HFF-Myc (cell line): ENCODE measurements around the gene TXNRD2.
A peak's percentile ranks its signal among the peaks of the same experiment; 100 is the strongest.

Experiments used
- DNase-seq: peaks from one replicate; pipeline ENCODE4 v3.0.0-alpha.2; 2011; ENCODE audit warnings: low read depth; ENCODE audit errors: extremely low read depth
- H3K4me3 ChIP-seq: replicated peaks from 2 replicates; pipeline ENCODE4 v1.5.1; 2011; ENCODE audit warnings: low read depth, mild to moderate bottlenecking, control low read depth, low read length
- TF ChIP-seq, protein P1 (sequence below): IDR thresholded peaks from 2 replicates; pipeline ENCODE4 v1.5.1; 2012; ENCODE audit warnings: mild to moderate bottlenecking, low read depth, low read length, control low read depth; ENCODE audit errors: missing control alignments

Gene TXNRD2

DNA sequence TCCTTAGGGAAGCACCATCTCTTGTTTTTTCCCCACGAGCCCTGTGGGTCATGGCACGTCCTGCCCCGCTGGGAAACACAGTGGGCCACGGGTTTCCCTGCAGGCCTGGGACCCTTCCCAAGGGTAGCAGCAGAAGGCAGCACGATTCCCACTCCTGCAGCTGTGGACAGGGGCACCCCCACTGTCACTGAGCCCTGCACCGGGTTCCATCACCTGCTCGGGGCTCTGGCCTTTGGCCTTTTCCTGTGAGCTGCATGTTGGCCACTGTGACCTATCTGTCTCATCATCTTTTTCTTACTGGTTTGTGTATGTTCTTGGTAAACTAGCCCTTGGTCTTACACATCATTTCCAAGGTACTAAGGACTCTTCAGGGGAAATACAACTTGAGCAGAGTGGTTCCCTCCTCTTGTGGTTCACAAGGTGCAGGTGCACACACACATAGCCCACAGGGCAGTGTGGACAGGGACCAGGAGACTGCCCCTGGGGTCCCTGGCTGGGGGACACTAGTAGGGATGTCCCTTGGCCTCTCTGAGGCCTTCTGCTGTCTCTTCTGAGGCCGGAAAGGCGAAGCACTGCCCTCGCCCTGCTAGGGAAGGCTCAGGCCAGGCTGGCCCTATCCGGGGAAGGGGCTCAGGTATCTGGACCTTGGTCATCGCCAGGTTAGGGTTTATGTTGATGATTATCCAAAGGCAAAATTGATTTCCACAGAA is 19.0 kb upstream of the TXNRD2 start:
- TF ChIP-seq, protein P1, sequence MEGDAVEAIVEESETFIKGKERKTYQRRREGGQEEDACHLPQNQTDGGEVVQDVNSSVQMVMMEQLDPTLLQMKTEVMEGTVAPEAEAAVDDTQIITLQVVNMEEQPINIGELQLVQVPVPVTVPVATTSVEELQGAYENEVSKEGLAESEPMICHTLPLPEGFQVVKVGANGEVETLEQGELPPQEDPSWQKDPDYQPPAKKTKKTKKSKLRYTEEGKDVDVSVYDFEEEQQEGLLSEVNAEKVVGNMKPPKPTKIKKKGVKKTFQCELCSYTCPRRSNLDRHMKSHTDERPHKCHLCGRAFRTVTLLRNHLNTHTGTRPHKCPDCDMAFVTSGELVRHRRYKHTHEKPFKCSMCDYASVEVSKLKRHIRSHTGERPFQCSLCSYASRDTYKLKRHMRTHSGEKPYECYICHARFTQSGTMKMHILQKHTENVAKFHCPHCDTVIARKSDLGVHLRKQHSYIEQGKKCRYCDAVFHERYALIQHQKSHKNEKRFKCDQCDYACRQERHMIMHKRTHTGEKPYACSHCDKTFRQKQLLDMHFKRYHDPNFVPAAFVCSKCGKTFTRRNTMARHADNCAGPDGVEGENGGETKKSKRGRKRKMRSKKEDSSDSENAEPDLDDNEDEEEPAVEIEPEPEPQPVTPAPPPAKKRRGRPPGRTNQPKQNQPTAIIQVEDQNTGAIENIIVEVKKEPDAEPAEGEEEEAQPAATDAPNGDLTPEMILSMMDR: no peak
- no peak overlapping the region for H3K4me3 ChIP-seq
- DNase-seq: no peak

DNA sequence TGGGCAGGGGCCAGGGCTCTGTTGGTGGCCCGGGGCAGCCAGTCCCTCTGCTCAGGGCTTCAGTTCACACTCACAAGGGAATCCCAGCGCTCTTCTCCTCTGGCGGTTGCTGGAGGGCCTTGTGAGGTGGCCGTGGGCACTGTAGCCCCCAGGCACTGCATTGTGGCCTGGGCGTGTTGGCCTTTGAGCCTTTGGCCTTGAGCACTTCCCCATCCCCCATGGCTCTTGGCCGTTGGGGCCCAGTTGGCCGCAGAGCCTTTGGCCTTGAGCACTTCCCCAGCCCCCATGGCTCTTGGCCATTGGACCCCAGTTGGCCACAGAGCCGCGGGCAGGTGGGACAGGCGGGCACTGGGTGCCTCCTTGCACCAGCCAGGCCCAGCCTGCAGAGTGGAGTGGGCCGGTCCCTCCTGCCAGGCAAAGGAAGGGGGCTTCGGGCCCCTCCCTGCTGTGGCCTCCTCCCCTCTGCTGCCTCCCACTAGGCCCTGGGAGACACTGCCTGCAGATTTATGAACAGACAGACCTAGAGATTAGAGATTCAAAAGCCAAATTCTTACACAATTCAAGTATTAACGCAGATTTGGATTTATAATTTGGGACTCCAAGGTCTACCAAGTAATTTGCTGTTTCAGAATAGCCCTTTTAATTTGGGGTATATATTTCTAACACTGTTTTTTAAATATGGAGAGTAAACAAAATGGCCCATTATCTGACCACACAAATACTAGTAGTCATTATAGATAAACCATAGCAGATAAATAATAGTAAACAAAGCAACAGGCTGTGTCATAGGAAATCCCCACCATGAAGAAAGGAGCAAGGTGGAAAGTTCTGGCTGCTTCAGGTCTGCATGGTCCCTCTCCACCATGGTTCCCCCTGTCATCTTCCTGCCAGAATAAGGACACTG is 18.2 kb upstream of the TXNRD2 start:
- DNase-seq: no peak
- TF ChIP-seq, protein P1: no peak
- H3K4me3 ChIP-seq: no peak overlapping the region

DNA sequence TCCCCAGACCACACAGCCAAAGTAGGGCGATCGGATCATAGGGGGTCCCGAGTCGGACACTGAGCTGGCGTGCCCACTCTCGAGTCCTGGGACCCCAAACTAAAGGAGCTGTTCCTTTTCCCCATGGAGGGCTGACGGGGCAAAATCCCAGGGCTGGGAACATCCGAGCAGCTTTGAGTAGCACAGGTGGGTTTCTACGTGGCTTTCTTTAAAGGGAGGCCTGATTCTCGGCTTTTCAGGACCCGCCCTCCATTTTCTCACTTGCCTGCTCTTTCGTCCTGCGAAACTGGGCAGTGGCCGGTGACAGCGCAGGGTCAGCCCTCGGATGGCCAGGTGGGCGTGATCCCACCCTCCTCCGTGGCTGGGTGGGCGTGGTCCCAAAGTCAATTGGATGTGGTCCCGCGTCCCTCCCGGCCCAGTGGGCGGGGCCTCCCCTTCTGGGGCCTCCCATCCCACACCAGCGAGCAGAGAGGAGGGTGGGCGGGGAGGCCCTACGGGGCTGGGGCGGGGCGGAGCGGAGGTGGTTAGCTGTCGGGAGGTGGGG is 17.5 kb upstream of the TXNRD2 start:
- no peak overlapping the region for H3K4me3 ChIP-seq
- DNase-seq: no peak
- TF ChIP-seq, protein P1: no peak

DNA sequence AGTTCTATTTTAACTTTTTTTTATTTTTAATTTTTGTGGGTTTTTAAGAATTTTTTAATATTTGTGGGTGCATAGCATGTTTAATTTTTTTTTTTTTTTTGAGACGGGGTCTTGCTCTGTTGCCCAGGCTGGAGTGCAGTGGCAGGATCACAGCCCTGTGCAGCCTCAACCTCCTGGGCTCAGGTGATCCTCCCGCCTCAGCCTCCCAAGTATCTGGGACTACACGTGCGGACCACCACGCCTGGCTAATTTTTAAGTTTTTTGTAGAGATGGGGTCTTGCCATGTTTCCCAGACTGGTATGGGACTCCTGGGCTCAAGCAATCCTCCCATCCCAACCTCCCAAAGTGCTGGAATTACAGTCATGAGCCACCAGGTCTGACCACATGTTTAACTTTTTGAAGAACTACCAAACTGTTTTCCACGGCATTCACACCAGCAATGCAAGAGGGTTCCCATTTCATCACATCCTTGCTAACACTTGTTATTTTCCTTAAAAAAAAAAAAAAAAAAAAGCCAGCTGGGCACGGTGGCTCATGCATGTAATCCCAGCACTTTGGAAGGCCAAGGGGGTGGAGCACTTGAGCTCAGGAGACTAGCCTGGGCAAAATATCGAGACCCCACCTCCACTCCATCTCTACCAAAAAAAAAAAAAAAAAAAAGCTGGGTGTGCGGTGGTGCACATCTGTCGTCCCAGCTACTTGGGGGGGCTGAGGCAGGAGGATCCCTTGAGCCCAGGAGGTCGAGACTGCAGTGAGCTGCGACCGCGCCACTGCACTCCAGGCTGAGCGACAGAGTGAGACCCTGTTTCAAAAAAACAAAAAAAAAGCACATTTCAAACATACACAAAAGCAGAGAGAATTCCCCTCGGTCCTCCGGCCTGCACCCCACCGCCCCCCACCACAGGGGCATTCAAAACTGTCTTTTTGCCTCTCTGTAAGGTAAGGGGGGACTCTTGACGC is 16.7 kb upstream of the TXNRD2 start:
- H3K4me3 ChIP-seq: no peak overlapping the region
- TF ChIP-seq, protein P1: no peak
- no peak for DNase-seq

DNA sequence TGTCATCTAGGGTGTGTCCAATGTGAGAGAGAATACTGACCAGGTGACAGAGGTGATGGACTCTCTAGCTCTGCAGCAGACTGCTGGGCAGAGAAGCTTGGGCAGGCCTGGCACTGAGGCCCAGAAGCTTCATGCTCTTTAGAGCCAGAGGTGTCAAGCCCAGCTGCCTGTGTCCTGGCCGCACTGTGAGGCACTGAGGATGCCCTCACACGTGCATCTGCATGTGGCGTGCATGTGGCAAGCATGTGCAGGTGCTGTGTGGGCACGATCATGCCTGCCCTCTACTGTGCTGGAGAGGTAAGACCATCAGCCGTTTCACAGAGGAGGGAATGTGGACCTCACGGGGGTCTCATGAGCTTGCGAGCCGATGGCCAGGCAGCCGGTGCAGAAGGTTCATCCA is 15.8 kb upstream of the TXNRD2 start:
- TF ChIP-seq, protein P1: peak; percentile 12
- no peak for DNase-seq
- H3K4me3 ChIP-seq: no peak overlapping the region

DNA sequence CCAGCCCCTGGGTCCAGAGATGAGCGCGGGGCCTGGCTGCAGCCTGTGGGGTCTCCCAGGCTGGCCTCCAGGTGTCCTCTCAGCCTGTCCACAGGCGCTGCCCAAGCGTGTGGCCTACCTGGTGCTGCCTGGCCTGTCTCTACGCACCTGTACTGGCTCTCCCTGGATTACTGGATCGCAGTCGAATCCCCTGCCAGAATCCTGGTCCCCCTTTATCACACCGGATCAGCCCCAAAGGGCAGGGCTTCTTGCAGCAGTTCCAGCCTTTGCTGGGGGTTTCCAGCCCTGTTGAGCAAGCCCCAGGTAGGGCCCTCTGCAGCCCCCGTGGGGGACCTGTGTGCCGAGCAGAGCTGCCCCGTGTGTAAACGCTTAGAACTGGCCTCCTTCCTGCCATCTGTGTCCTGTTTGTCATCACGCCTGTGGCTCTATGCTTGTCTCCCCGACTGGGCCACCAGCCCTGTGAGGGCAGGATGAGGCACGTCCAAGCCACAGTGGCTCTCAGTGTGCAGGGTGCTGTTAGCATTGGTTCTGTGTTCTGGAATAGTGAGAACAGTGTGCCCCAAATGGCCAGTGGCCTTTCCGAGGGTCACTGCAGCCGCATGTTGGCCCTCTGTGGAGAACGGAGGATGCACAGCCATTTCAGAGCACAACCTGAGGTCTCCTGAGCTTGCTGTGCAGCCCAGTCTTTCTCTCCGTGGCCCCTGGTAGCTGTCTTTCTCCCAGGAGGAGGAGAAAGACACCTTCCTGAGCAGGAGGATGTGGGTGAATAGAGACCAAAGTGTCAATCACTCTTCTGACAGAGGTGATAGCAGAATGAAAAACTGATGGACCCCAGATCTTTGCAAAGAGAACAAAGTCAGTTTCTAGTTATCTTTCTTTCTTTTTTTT is 13.9 kb upstream of the TXNRD2 start:
- TF ChIP-seq, protein P1: no peak
- H3K4me3 ChIP-seq: no peak overlapping the region
- no peak for DNase-seq
